ENCODE measurements around the gene SRSF11.

The SRSF11 gene

DNA sequence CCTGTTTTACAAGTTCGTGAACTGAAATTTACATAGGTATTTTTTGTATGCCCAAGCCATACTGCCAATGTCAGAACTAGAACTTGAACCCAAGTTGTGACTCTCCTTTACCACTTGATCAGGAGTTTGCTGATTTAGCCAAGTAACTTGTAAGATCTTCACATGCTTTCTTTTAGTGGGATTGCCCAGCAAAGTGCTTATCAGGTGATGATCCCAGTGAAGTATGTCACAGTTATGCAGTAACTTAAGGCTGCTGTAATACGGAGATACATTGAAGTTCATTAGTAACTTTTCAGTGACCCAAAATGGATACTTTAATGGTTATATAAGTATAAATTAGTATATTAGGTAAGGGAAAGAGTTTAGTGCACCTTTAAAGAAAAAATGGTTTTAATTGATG is 3.8 kb downstream of the SRSF11 start:
- H3K27ac ChIP-seq (ENCODE audit: low read depth, low read length), result no peak overlapping the region
- H3K27me3 ChIP-seq (ENCODE audit: control insufficient read depth in 1 of 2, insufficient read depth in 2 of 2, low read length in 2 of 2), result no peaks in the 10 kb centered on the region
- peaks cover 26% of the 10 kb centered on the region for H3K36me3 ChIP-seq (ENCODE audit: insufficient read depth, low read length)
- H3K9me3 ChIP-seq (ENCODE audit: low read length), result no peaks in the 10 kb centered on the region
- peaks cover 40% of the 10 kb centered on the region for H3K4me1 ChIP-seq (ENCODE audit: insufficient read depth, low read length)
- no peak overlapping the region for H3K4me3 ChIP-seq (ENCODE audit: low read depth in 1 of 2, low read length in 2 of 2)
- no peak overlapping the region for H3K9ac ChIP-seq (ENCODE audit: low read length)

DNA sequence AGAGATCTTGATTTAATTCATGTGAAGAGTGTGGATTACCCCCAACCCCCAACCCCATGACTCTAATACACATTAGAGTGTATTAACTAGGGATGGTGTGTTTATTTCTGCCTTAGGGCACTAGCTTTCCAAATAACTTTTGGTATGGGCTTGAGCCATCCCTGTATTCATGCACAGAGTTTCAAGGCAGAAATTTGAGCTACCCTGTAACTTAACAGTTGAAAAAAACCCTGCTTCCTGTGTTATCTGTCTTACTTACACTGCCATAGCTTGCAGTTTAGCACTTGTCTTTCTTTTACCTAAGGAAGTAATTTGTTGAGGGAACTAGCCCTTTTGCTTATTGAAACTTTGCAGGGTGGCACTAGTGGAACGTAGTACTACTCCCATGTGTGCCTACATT is 6.3 kb downstream of the SRSF11 start:
- no peaks in the 10 kb centered on the region for H3K9me3 ChIP-seq (ENCODE audit: low read length)
- no peaks in the 10 kb centered on the region for H3K27me3 ChIP-seq (ENCODE audit: control insufficient read depth in 1 of 2, insufficient read depth in 2 of 2, low read length in 2 of 2)
- H3K4me3 ChIP-seq (ENCODE audit: low read depth in 1 of 2, low read length in 2 of 2), result no peak overlapping the region
- peaks cover 35% of the 10 kb centered on the region for H3K36me3 ChIP-seq (ENCODE audit: insufficient read depth, low read length)
- no peak overlapping the region for H3K9ac ChIP-seq (ENCODE audit: low read length)
- H3K27ac ChIP-seq (ENCODE audit: low read depth, low read length), result no peak overlapping the region
- peaks cover 36% of the 10 kb centered on the region for H3K4me1 ChIP-seq (ENCODE audit: insufficient read depth, low read length)

DNA sequence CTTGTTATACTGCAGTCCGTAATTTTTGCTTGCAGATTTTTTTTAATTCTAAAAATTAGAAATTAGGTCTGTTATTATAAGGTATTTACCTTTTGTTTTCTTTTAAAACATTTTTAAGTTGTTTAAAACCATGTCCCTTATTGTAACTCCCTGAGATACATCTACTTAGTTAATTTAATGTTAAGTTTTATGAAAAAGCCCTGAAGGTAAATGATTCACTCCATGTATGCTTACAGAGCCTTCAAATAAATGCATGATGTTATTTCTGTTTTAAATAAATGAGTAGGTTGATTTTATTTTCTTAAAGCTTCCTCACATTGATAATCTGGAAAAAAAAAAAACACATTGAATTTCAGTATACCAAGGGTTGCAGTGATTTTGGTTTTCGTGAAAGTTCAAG is 7.5 kb downstream of the SRSF11 start:
- Histone ChIP-seq H3K9ac (ENCODE audit: low read length) (no peak overlapping the region), H3K36me3 (ENCODE audit: insufficient read depth, low read length) (peaks cover 47% of the 10 kb centered on the region)

DNA sequence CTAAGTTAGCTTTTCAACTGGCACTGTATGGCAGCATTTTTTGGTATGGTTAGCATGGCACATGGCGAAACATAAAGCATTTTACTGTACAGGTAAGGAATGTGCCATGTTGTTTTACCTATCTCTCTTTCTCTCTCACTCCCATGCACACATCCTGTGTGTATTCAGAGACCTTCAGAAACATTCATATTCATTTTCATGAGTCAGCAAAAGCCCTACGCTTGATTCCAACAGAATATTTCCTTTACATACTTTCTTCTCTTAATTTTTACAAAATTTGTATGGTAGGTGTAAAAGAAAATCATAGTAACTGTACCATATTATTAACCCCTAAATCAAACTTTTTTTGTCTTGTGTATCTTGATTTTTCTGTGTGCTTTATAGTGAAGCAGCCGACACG is 10.3 kb downstream of the SRSF11 start:
- Histone ChIP-seq H3K9ac (ENCODE audit: low read length) (no peak overlapping the region), H3K27me3 (ENCODE audit: control insufficient read depth in 1 of 2, insufficient read depth in 2 of 2, low read length in 2 of 2) (no peaks in the 10 kb centered on the region), H3K36me3 (ENCODE audit: insufficient read depth, low read length) (peaks cover 60% of the 10 kb centered on the region), H3K27ac (ENCODE audit: low read depth, low read length) (no peak overlapping the region), H3K4me1 (ENCODE audit: insufficient read depth, low read length) (peaks cover 10% of the 10 kb centered on the region), H3K4me3 (ENCODE audit: low read depth in 1 of 2, low read length in 2 of 2) (no peak overlapping the region), H3K9me3 (ENCODE audit: low read length) (no peaks in the 10 kb centered on the region)

More for the DNA sequence above, 7.5 kb downstream of the SRSF11 start:
- no peaks in the 10 kb centered on the region for H3K9me3 ChIP-seq (ENCODE audit: low read length)
- H3K27ac ChIP-seq (ENCODE audit: low read depth, low read length), result no peak overlapping the region
- no peak overlapping the region for H3K4me3 ChIP-seq (ENCODE audit: low read depth in 1 of 2, low read length in 2 of 2)
- H3K27me3 ChIP-seq (ENCODE audit: control insufficient read depth in 1 of 2, insufficient read depth in 2 of 2, low read length in 2 of 2), result no peaks in the 10 kb centered on the region
- peaks cover 24% of the 10 kb centered on the region for H3K4me1 ChIP-seq (ENCODE audit: insufficient read depth, low read length)

DNA sequence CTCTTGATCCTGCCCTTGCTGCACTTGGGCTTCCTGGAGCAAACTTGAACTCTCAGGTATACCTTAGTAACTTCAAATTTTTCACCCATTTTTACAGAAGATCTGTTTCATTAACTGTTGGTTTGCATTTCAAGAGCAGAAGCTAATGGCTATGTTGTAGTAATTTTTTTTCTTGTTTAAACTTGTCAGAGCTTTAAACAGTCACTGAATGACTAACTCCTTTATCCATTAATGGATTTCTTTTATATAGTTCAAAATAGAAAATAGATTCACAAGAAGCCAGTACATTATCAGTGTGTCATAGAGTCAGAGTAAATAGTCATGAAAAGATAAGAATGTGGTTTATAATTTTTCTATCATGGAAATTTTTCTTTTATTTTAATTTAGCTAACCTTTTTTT is 13.6 kb downstream of the SRSF11 start:
- no peaks in the 10 kb centered on the region for H3K9me3 ChIP-seq (ENCODE audit: low read length)
- H3K4me3 ChIP-seq (ENCODE audit: low read depth in 1 of 2, low read length in 2 of 2), result no peak overlapping the region
- H3K4me1 ChIP-seq (ENCODE audit: insufficient read depth, low read length), result no peaks in the 10 kb centered on the region
- no peaks in the 10 kb centered on the region for H3K27me3 ChIP-seq (ENCODE audit: control insufficient read depth in 1 of 2, insufficient read depth in 2 of 2, low read length in 2 of 2)
- peaks cover 72% of the 10 kb centered on the region for H3K36me3 ChIP-seq (ENCODE audit: insufficient read depth, low read length)
- H3K27ac ChIP-seq (ENCODE audit: low read depth, low read length), result no peak overlapping the region
- no peak overlapping the region for H3K9ac ChIP-seq (ENCODE audit: low read length)

DNA sequence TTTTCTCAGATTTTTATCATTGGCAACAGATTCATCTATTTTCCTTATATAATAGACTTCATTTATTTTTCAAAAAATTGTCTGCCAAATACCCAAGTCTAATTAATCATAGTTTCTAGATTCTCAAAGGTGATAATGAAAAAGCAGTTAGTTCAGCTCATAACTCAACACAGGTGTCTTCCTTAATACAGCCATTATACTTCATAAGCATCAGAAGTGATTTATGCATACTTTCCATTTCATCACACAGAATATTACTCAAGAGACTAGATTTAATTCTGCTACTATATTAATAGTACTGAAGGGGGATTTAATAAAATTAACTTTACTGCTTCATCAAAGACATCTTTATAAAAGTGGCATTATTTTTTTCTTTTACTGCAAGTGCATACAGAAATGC is 18.8 kb downstream of the SRSF11 start:
- Histone ChIP-seq H3K9me3 (ENCODE audit: low read length) (no peaks in the 10 kb centered on the region), H3K9ac (ENCODE audit: low read length) (no peak overlapping the region), H3K4me1 (ENCODE audit: insufficient read depth, low read length) (no peaks in the 10 kb centered on the region), H3K36me3 (ENCODE audit: insufficient read depth, low read length) (peaks cover 82% of the 10 kb centered on the region), H3K27me3 (ENCODE audit: control insufficient read depth in 1 of 2, insufficient read depth in 2 of 2, low read length in 2 of 2) (no peaks in the 10 kb centered on the region), H3K4me3 (ENCODE audit: low read depth in 1 of 2, low read length in 2 of 2) (no peak overlapping the region), H3K27ac (ENCODE audit: low read depth, low read length) (no peak overlapping the region)

DNA sequence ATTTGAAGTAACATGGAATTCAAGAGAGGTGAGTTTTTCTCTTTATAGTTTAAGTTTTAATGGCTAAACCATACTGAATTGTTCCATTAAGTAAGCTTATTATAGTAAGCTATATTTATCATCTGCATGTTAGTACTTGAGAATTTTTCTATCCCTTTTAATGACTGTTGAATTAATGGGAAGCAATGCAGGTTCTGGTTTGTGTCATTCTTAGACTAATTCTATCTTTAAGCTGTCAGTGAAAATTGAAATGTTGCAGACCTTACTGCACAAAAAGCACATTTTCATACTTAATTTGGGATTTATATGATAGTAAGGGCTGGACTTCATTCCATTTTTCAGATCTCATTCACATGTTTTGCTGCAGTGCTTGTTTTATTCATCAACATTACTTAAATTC is 25.9 kb downstream of the SRSF11 start:
- Histone ChIP-seq H3K9me3 (ENCODE audit: low read length) (no peaks in the 10 kb centered on the region), H3K9ac (ENCODE audit: low read length) (no peak overlapping the region), H3K4me3 (ENCODE audit: low read depth in 1 of 2, low read length in 2 of 2) (no peak overlapping the region), H3K36me3 (ENCODE audit: insufficient read depth, low read length) (peaks cover 86% of the 10 kb centered on the region), H3K4me1 (ENCODE audit: insufficient read depth, low read length) (no peaks in the 10 kb centered on the region), H3K27ac (ENCODE audit: low read depth, low read length) (no peak overlapping the region), H3K27me3 (ENCODE audit: control insufficient read depth in 1 of 2, insufficient read depth in 2 of 2, low read length in 2 of 2) (no peaks in the 10 kb centered on the region)

DNA sequence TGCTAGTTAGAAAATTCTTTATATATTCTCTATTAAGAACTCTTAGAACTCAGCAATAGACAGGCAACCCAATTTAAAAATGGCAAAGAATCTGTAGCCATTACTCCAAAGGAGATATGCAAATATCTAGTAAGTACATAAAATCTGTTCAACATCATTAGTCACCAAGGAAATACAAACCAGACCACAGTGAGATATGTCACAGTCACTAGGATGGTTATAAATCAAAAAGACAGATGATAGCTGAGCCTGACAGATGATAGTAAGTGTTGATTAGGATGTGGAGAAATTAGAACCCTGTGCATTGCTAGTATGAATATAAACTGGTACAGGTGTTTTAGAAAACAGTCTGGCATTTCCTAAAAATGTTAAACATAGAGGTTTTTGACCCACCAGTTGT is 26.6 kb downstream of the SRSF11 start:
- Histone ChIP-seq H3K27ac (ENCODE audit: low read depth, low read length) (no peak overlapping the region), H3K4me3 (ENCODE audit: low read depth in 1 of 2, low read length in 2 of 2) (no peak overlapping the region), H3K9me3 (ENCODE audit: low read length) (no peaks in the 10 kb centered on the region), H3K36me3 (ENCODE audit: insufficient read depth, low read length) (peaks cover 81% of the 10 kb centered on the region), H3K4me1 (ENCODE audit: insufficient read depth, low read length) (no peaks in the 10 kb centered on the region), H3K9ac (ENCODE audit: low read length) (no peak overlapping the region), H3K27me3 (ENCODE audit: control insufficient read depth in 1 of 2, insufficient read depth in 2 of 2, low read length in 2 of 2) (no peaks in the 10 kb centered on the region)

DNA sequence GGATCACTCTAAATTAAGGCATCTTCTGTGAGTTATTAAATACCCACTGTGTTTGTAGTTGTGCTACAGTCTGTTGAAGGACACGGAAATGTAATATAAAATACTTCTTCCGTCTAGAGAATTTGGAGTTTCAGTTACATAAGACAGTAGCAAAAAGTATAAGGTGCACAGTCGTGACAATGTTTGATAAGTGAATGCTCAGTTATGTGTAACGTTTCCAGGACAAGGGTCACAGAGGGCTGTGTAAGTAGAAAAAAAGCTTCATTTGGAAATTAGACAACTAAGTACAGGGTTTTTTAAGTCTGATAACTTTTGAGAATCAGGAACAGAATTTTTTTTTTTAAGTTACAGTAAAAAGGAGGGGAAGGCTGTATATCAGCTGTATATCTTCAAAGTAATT is 27.5 kb downstream of the SRSF11 start:
- Histone ChIP-seq H3K27me3 (ENCODE audit: control insufficient read depth in 1 of 2, insufficient read depth in 2 of 2, low read length in 2 of 2) (no peaks in the 10 kb centered on the region), H3K4me3 (ENCODE audit: low read depth in 1 of 2, low read length in 2 of 2) (no peak overlapping the region), H3K9me3 (ENCODE audit: low read length) (no peaks in the 10 kb centered on the region), H3K4me1 (ENCODE audit: insufficient read depth, low read length) (no peaks in the 10 kb centered on the region), H3K27ac (ENCODE audit: low read depth, low read length) (no peak overlapping the region), H3K9ac (ENCODE audit: low read length) (no peak overlapping the region), H3K36me3 (ENCODE audit: insufficient read depth, low read length) (peaks cover 76% of the 10 kb centered on the region)

DNA sequence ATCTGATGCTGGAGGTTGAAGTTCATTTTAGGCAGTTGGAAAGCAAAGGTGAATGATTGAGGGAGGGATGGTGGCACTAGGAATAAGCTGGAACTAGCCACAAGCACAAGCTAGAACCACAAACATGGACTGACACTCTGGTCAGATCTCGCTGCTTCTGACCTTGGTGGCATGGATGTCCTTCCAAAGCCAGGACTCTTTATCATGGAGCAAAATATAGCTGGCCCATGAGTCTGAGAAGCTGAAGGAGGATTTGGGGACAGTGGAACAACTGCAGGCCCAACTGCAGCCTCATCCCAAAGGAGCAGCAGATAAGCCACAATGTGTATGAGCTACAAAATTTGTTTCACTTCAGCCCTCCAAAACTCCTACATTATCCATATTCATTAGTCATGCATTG is 35.5 kb downstream of the SRSF11 start:
- no peaks in the 10 kb centered on the region for H3K27me3 ChIP-seq (ENCODE audit: control insufficient read depth in 1 of 2, insufficient read depth in 2 of 2, low read length in 2 of 2)
- no peak overlapping the region for H3K27ac ChIP-seq (ENCODE audit: low read depth, low read length)
- H3K36me3 ChIP-seq (ENCODE audit: insufficient read depth, low read length), result peaks cover under 1% of the 10 kb centered on the region
- H3K9me3 ChIP-seq (ENCODE audit: low read length), result no peaks in the 10 kb centered on the region
- no peaks in the 10 kb centered on the region for H3K4me1 ChIP-seq (ENCODE audit: insufficient read depth, low read length)
- H3K4me3 ChIP-seq (ENCODE audit: low read depth in 1 of 2, low read length in 2 of 2), result no peak overlapping the region
- H3K9ac ChIP-seq (ENCODE audit: low read length), result no peak overlapping the region

DNA sequence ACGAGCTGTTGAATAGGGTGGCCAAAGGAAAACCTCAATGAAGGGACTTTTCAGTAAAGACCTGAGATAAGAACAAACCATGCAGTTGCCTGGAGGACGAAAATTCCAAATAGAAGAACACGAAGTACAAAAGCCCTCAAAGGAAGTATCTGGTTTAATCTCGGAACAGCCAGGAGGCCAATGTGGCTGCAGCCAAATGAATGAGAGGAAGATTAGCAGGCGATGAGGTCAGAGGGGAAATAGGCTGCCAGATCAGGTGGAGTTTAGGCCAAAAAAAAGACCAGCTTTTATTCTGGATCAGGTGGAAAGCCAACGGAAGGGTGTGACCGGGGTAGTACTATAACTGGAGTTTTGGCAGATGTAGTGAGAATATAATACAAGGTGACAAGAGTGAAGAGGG is 43.7 kb downstream of the SRSF11 start:
- peaks cover 5% of the 10 kb centered on the region for H3K36me3 ChIP-seq (ENCODE audit: insufficient read depth, low read length)

DNA sequence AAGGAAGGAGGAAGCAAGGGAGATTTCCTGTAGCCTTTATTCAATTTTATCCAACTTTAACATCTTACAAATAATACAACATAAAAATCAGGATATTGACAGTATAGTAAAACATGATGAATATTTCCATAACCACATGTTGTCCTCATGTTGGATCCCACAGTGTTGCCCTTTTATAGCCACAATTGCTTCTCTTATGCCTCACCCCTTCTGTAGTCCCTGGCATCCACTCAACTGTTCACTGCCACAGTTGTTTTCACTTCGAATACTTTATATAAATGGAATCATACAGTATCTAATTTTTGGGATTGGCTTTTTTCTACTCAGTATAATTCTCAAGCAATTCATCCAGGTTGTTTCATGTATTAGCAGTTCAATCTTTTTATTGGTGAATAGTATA is 44.8 kb downstream of the SRSF11 start:
- Histone ChIP-seq H3K27ac (ENCODE audit: low read depth, low read length) (no peak overlapping the region), H3K4me1 (ENCODE audit: insufficient read depth, low read length) (no peaks in the 10 kb centered on the region), H3K36me3 (ENCODE audit: insufficient read depth, low read length) (peaks cover 5% of the 10 kb centered on the region), H3K9me3 (ENCODE audit: low read length) (no peaks in the 10 kb centered on the region), H3K4me3 (ENCODE audit: low read depth in 1 of 2, low read length in 2 of 2) (no peak overlapping the region), H3K9ac (ENCODE audit: low read length) (no peak overlapping the region), H3K27me3 (ENCODE audit: control insufficient read depth in 1 of 2, insufficient read depth in 2 of 2, low read length in 2 of 2) (no peaks in the 10 kb centered on the region)

More for the DNA sequence above, 43.7 kb downstream of the SRSF11 start:
- no peaks in the 10 kb centered on the region for H3K27me3 ChIP-seq (ENCODE audit: control insufficient read depth in 1 of 2, insufficient read depth in 2 of 2, low read length in 2 of 2)
- no peak overlapping the region for H3K9ac ChIP-seq (ENCODE audit: low read length)
- H3K4me1 ChIP-seq (ENCODE audit: insufficient read depth, low read length), result no peaks in the 10 kb centered on the region
- no peak overlapping the region for H3K27ac ChIP-seq (ENCODE audit: low read depth, low read length)
- no peaks in the 10 kb centered on the region for H3K9me3 ChIP-seq (ENCODE audit: low read length)
- no peak overlapping the region for H3K4me3 ChIP-seq (ENCODE audit: low read depth in 1 of 2, low read length in 2 of 2)
